ENCODE results near the gene RUFY3. TPM values are rescaled to one million over a fixed set of nuclear protein-coding genes. Genes with fewer than 3 reads are reported as not detected.

RUFY3 gene
- total RNA-seq, 2 donors from 2014 or later = 75.1 to 91.2 TPM

DNA sequence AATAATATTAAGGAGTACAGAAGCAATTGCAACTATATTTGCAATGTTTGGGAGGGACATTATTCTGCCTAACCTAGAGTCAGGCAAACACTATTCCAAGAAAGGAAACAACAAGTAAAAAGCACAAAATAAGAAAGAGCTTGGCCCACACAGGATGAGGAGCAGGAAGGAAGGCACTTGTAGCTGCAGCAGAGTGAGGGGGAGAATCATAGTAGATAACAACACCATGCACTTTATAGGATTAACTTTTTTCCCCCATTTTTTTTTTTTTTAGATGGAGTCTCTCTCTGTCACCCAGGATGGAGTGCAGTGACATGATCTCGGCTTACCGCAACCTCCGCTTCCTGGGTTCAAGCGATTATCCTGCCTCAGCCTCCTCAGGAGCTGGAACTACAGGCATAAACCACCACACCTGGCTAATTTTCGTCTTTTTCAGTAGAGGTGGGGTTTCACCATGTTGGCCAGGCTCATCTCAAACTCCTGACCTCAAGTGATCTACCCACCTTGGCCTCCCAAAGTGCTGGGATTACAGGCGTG is 45.1 kb upstream of the RUFY3 start:
- H3K36me3 ChIP-seq (ENCODE audit: control insufficient read depth, insufficient read depth, low read length) = no peaks in the 10 kb centered on the region
- no peak overlapping the region for H3K27ac Mint-ChIP-seq
- peaks cover 8% of the 10 kb centered on the region for H3K27me3 ChIP-seq (ENCODE audit: control insufficient read depth, insufficient read depth, low read length, poor library complexity, severe bottlenecking)
- no peaks in the 10 kb centered on the region for H3K4me1 ChIP-seq (ENCODE audit: control insufficient read depth, insufficient read depth, low read length)
- H3K9me3 Mint-ChIP-seq = no peaks in the 10 kb centered on the region
- WGBS, 2 experiments (ENCODE audit: insufficient coverage in 1 of 2, insufficient read length in 1 of 2) = 92 to 100% methylated on average over 6 of the region's 6 CpGs
- H3K9me3 ChIP-seq (ENCODE audit: control insufficient read depth, low read length) = no peaks in the 10 kb centered on the region
- no peak overlapping the region for H3K4me3 ChIP-seq (ENCODE audit: low read length)
- no peak overlapping the region for H3K27ac ChIP-seq (ENCODE audit: low read depth, low read length)
- H3K9ac ChIP-seq (ENCODE audit: extremely low read depth, low read length, poor library complexity, severe bottlenecking) = no peak overlapping the region
- no peak overlapping the region for H3K4me3 Mint-ChIP-seq
- H3K36me3 Mint-ChIP-seq (ENCODE audit: low read depth) = no peaks in the 10 kb centered on the region
- no peak for DNase-seq
- H3K27me3 Mint-ChIP-seq (ENCODE audit: insufficient read depth) = no peaks in the 10 kb centered on the region
- H3K4me1 Mint-ChIP-seq = no peaks in the 10 kb centered on the region
- TF ChIP-seq CTCF (conservative IDR thresholded peaks at IDR 0.05) = no peak

DNA sequence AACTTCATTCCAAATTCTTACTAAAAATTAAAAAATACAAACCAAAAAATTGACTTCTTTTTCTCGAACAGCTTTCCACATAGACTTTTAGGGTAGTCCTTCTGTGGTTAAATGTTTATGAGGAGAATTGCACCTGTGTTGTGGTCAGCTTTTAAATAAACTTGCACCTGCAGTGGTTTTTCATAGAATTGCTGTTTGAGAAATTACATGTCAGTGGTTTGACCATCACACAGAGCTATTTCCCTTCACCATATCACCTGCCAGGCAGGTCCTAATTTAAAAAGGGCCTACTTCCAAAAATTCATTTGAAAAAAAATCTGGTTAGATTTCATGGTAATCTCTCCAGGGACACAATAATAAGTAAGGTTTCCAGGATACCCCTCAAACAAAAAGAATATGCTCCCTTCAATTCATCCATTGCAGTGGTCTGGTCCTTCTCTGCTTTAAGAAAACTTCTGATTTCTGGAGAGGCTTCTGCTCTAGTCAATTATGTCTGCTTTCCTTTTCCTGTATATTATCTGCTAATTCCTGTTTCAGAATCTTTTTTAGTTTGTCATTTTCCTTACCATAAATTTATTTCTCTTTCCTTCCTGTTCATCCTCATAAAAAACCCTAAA is 43.3 kb upstream of the RUFY3 start:
- no peaks in the 10 kb centered on the region for H3K36me3 Mint-ChIP-seq (ENCODE audit: low read depth)
- Histone ChIP-seq H3K4me3 (ENCODE audit: low read length) (no peak overlapping the region), H3K36me3 (ENCODE audit: control insufficient read depth, insufficient read depth, low read length) (no peaks in the 10 kb centered on the region), H3K27ac (ENCODE audit: low read depth, low read length) (no peak overlapping the region), H3K4me1 (ENCODE audit: control insufficient read depth, insufficient read depth, low read length) (no peaks in the 10 kb centered on the region), H3K9ac (ENCODE audit: extremely low read depth, low read length, poor library complexity, severe bottlenecking) (no peak overlapping the region), H3K9me3 (ENCODE audit: control insufficient read depth, low read length) (no peaks in the 10 kb centered on the region), H3K27me3 (ENCODE audit: control insufficient read depth, insufficient read depth, low read length, poor library complexity, severe bottlenecking) (peaks cover 8% of the 10 kb centered on the region)
- no peaks in the 10 kb centered on the region for H3K27me3 Mint-ChIP-seq (ENCODE audit: insufficient read depth)
- H3K27ac Mint-ChIP-seq = no peak overlapping the region
- TF ChIP-seq CTCF (conservative IDR thresholded peaks at IDR 0.05) = no peak
- H3K4me3 Mint-ChIP-seq = no peak overlapping the region
- DNase-seq = no peak
- WGBS, 2 experiments (ENCODE audit: insufficient coverage in 1 of 2, insufficient read length in 1 of 2) = 100% methylated on average over 1 of the region's 1 CpG; no CpG with 5 or more reads in 1 of the 2 experiments
- no peaks in the 10 kb centered on the region for H3K9me3 Mint-ChIP-seq
- no peaks in the 10 kb centered on the region for H3K4me1 Mint-ChIP-seq

DNA sequence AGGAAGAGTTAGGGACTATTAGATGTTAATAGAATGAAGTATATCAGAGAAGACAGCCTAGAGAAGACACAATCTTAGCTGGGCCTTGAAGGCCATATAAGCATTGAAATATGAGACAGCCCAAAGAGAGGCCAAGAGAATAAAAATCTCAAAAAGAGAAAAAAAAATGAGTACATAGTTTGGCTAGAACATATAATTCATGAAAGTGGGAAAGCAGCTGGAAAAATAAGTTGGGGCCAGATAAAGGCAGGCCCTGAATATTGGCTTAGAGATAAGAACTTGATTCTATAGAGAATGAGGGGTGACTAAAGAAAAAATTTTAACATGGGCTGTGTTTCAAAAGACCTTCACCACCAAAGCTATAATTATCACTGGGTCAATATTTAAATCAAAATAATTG is 40.8 kb upstream of the RUFY3 start:
- Mint-ChIP-seq H3K4me1 (no peaks in the 10 kb centered on the region), H3K4me3 (no peak overlapping the region), H3K27me3 (ENCODE audit: insufficient read depth) (peaks cover 7% of the 10 kb centered on the region), H3K27ac (no peak overlapping the region), H3K36me3 (ENCODE audit: low read depth) (no peaks in the 10 kb centered on the region), H3K9me3 (no peaks in the 10 kb centered on the region)
- Histone ChIP-seq H3K4me3 (ENCODE audit: low read length) (no peak overlapping the region), H3K9ac (ENCODE audit: extremely low read depth, low read length, poor library complexity, severe bottlenecking) (no peak overlapping the region), H3K36me3 (ENCODE audit: control insufficient read depth, insufficient read depth, low read length) (no peaks in the 10 kb centered on the region), H3K9me3 (ENCODE audit: control insufficient read depth, low read length) (no peaks in the 10 kb centered on the region), H3K27me3 (ENCODE audit: control insufficient read depth, insufficient read depth, low read length, poor library complexity, severe bottlenecking) (no peaks in the 10 kb centered on the region), H3K27ac (ENCODE audit: low read depth, low read length) (no peak overlapping the region), H3K4me1 (ENCODE audit: control insufficient read depth, insufficient read depth, low read length) (no peaks in the 10 kb centered on the region)
- no peak for DNase-seq
- TF ChIP-seq CTCF (conservative IDR thresholded peaks at IDR 0.05) = no peak
